Astrocyte (in vitro differentiated cells and primary cell): ENCODE measurements around the gene CYB5R2. TPM values are rescaled to one million over a fixed set of nuclear protein-coding genes. Genes with fewer than 3 reads are reported as not detected.

Source experiments
- DNase-seq: peaks from one replicate; pipeline ENCODE4 v3.0.0-alpha.2; 2010; ENCODE audit warnings: low read depth
- FAIRE-seq: peaks from 2 replicates; lab custom pipeline; 2011; peaks lifted over from hg19 to GRCh38; lab: Jason Lieb, UNC
- H2AFZ ChIP-seq: 2 replicates; pipeline ENCODE4 v1.6.0; 2012; ENCODE audit warnings: low read depth, low read length, inconsistent platforms
- H3K27ac ChIP-seq: 2 replicates; pipeline ENCODE4 v1.5.1; 2011; ENCODE audit warnings: low read depth, low read length, inconsistent platforms
- H3K27me3 ChIP-seq: 2 replicates; pipeline ENCODE4 v1.6.0; 2011; ENCODE audit warnings: low read length, inconsistent platforms; ENCODE audit not compliant: insufficient read depth
- H3K36me3 ChIP-seq: 2 replicates; pipeline ENCODE4 v1.5.1; 2011; ENCODE audit warnings: low read length, inconsistent platforms; ENCODE audit not compliant: insufficient read depth
- H3K4me1 ChIP-seq: 2 replicates; pipeline ENCODE4 v1.5.1; 2011; ENCODE audit warnings: low read length, inconsistent platforms; ENCODE audit not compliant: insufficient read depth
- H3K4me2 ChIP-seq: 2 replicates; pipeline ENCODE4 v1.6.0; 2012; ENCODE audit warnings: low read length, inconsistent platforms
- H3K4me3 ChIP-seq: 2 replicates; pipeline ENCODE4 v1.5.1; 2011; ENCODE audit warnings: low read depth, mild to moderate bottlenecking, low read length, inconsistent platforms; ENCODE audit not compliant: insufficient read depth
- H3K79me2 ChIP-seq: 2 replicates; pipeline ENCODE4 v1.6.0; 2012; ENCODE audit warnings: mild to moderate bottlenecking, low read length, inconsistent platforms; ENCODE audit not compliant: insufficient read depth
- H3K9ac ChIP-seq: 2 replicates; pipeline ENCODE4 v1.6.0; 2012; ENCODE audit warnings: mild to moderate bottlenecking, low read length, inconsistent platforms
- H3K9me3 ChIP-seq: 2 replicates; pipeline ENCODE4 v1.5.1; 2012; ENCODE audit warnings: low read depth, mild to moderate bottlenecking, low read length, inconsistent platforms; ENCODE audit not compliant: insufficient read depth
- H4K20me1 ChIP-seq: 2 replicates; pipeline ENCODE4 v1.6.0; 2012; ENCODE audit warnings: low read length, inconsistent platforms; ENCODE audit not compliant: insufficient read depth
- H3K27ac Mint-ChIP-seq: one replicate; pipeline ENCODE4 v1.8.0; 2021; ENCODE audit warnings: mild to moderate bottlenecking, mixed read lengths; ENCODE audit not compliant: unreplicated experiment
- H3K27me3 Mint-ChIP-seq: one replicate; pipeline ENCODE4 v1.8.0; 2021; ENCODE audit warnings: low read depth, mixed read lengths; ENCODE audit not compliant: unreplicated experiment
- H3K36me3 Mint-ChIP-seq: one replicate; pipeline ENCODE4 v1.8.0; 2021; ENCODE audit warnings: low read depth, mixed read lengths; ENCODE audit not compliant: unreplicated experiment
- H3K4me1 Mint-ChIP-seq: one replicate; pipeline ENCODE4 v1.8.0; 2021; ENCODE audit warnings: low read depth, mixed read lengths; ENCODE audit not compliant: unreplicated experiment
- H3K4me3 Mint-ChIP-seq: one replicate; pipeline ENCODE4 v1.8.0; 2021; ENCODE audit warnings: mild to moderate bottlenecking, moderate library complexity, mixed read lengths; ENCODE audit not compliant: unreplicated experiment
- H3K9me3 Mint-ChIP-seq: one replicate; pipeline ENCODE4 v1.8.0; 2021; ENCODE audit warnings: mild to moderate bottlenecking, mixed read lengths; ENCODE audit not compliant: unreplicated experiment
- EZH2 ChIP-seq: IDR thresholded peaks from 2 replicates; pipeline ENCODE4 v1.6.1; 2012; ENCODE audit warnings: mild to moderate bottlenecking, low read length, inconsistent platforms; ENCODE audit not compliant: insufficient read depth
- total RNA-seq: library from RNA; stranded (reverse); gene quantifications from 2 replicates; pipeline ENCODE4 v1.2.1, GENCODE V29; 2021
- TF ChIP-seq, protein P1 (sequence below): IDR thresholded peaks from 2 replicates; pipeline ENCODE4 v1.5.1; 2011; ENCODE audit warnings: low read depth, mild to moderate bottlenecking, inconsistent platforms, low read length, moderate library complexity; ENCODE audit not compliant: insufficient read depth

Gene CYB5R2
- total RNA-seq, 1 donor from 2014 or later, result 11.9 TPM

DNA sequence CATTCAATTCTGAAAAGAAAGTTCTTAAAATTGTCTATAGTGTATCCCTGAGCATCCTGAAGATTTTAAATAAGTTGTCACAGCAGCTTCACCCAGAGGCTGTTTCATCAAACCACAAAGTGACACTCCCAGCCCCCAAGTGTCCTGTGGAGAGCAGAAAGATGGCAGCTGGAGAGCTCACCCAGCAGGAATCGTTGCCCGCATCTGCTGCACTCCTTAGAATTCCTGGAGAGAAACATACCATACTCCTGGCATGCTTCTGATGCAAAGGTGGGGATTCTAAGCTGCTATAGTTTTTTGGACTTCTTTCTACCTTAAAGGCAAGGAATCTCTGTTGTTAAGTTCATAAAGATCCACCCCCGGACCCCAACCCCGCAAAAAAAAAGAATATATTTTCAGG is 13.5 kb upstream of the CYB5R2 start:
- no peaks in the 10 kb centered on the region for H3K36me3 ChIP-seq
- H3K27ac ChIP-seq, result no peak overlapping the region
- peaks cover 11% of the 10 kb centered on the region for H3K27me3 Mint-ChIP-seq
- no peak overlapping the region for H3K4me3 Mint-ChIP-seq
- no peaks in the 10 kb centered on the region for H3K9me3 ChIP-seq
- H3K27me3 ChIP-seq, result peaks cover 15% of the 10 kb centered on the region
- TF ChIP-seq, protein P1, sequence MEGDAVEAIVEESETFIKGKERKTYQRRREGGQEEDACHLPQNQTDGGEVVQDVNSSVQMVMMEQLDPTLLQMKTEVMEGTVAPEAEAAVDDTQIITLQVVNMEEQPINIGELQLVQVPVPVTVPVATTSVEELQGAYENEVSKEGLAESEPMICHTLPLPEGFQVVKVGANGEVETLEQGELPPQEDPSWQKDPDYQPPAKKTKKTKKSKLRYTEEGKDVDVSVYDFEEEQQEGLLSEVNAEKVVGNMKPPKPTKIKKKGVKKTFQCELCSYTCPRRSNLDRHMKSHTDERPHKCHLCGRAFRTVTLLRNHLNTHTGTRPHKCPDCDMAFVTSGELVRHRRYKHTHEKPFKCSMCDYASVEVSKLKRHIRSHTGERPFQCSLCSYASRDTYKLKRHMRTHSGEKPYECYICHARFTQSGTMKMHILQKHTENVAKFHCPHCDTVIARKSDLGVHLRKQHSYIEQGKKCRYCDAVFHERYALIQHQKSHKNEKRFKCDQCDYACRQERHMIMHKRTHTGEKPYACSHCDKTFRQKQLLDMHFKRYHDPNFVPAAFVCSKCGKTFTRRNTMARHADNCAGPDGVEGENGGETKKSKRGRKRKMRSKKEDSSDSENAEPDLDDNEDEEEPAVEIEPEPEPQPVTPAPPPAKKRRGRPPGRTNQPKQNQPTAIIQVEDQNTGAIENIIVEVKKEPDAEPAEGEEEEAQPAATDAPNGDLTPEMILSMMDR, result no peak
- TF ChIP-seq EZH2, result no peak
- H3K79me2 ChIP-seq, result no peaks in the 10 kb centered on the region
- no peaks in the 10 kb centered on the region for H3K4me1 ChIP-seq
- H3K4me3 ChIP-seq, result no peak overlapping the region
- H3K9ac ChIP-seq, result no peak overlapping the region
- no peak overlapping the region for H2AFZ ChIP-seq
- no peak overlapping the region for H3K4me2 ChIP-seq
- DNase-seq (no peak), FAIRE-seq (no peak)
- peaks cover 3% of the 10 kb centered on the region for H3K36me3 Mint-ChIP-seq
- H3K4me1 Mint-ChIP-seq, result no peaks in the 10 kb centered on the region
- no peak overlapping the region for H3K27ac Mint-ChIP-seq
- no peaks in the 10 kb centered on the region for H4K20me1 ChIP-seq
- no peaks in the 10 kb centered on the region for H3K9me3 Mint-ChIP-seq

DNA sequence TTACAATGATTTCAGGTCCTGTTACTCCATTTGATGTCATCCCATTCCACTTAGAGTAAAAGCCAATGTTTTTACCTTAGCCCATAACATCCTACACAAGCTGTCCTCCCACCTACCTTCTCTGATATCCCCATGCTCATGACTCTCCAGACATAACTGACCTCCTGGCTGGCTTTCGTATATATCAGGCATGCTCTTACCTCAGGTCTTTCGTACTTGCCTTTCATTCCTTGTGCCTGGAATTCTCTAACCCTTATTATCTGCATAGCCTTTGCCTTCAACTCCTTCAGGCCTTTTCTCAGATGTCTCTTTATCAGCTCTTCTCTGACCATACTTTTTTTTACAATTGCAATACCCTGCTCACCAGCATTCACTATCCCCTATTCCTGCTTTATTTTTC is 10.3 kb upstream of the CYB5R2 start:
- Histone ChIP-seq H3K27ac (no peak overlapping the region), H2AFZ (no peak overlapping the region), H3K4me1 (no peaks in the 10 kb centered on the region), H3K4me2 (no peak overlapping the region), H3K9me3 (no peaks in the 10 kb centered on the region), H3K9ac (no peak overlapping the region), H3K27me3 (peaks cover 15% of the 10 kb centered on the region), H3K36me3 (no peaks in the 10 kb centered on the region), H4K20me1 (no peaks in the 10 kb centered on the region), H3K4me3 (no peak overlapping the region), H3K79me2 (no peaks in the 10 kb centered on the region)
- Mint-ChIP-seq H3K27me3 (peaks cover 5% of the 10 kb centered on the region), H3K4me1 (no peaks in the 10 kb centered on the region), H3K9me3 (no peaks in the 10 kb centered on the region), H3K4me3 (no peak overlapping the region), H3K36me3 (peaks cover 3% of the 10 kb centered on the region), H3K27ac (no peak overlapping the region)
- TF ChIP-seq EZH2, result no peak
- TF ChIP-seq, protein P1, result no peak
- DNase-seq, result no peak
- FAIRE-seq, result no peak

DNA sequence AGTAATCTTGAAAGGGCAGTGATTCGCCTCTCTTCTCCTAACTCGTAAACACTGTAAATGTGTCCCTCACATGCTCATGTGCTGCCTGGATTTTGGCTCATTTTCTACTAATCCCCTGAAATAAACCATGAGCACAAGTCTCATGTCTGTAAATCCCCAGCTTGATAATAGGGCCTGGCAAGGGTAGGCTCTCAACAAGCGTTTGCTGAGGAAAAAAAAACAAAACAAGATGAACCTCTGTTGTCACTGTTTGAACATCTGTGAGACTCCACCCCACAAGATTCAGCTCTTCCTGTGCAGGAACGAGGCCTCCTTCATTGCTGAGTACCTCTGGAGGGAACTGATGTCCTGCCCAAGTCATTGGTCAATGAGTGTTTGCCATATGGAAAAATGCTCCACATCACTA is 4.5 kb upstream of the CYB5R2 start:
- Histone ChIP-seq H3K4me2 (peak overlapping the region; percentile 23), H3K4me3 (no peak overlapping the region)

More for the DNA sequence above, 4.5 kb upstream of the CYB5R2 start:
- Histone ChIP-seq H3K79me2 (no peaks in the 10 kb centered on the region), H3K9ac (peak overlapping the region; percentile 25), H3K27ac (peak overlapping the region; percentile 48), H3K4me1 (peaks cover 6% of the 10 kb centered on the region), H4K20me1 (no peaks in the 10 kb centered on the region), H2AFZ (peak overlapping the region; percentile 21), H3K27me3 (no peaks in the 10 kb centered on the region), H3K36me3 (no peaks in the 10 kb centered on the region), H3K9me3 (no peaks in the 10 kb centered on the region)
- no peak for TF ChIP-seq EZH2
- TF ChIP-seq, protein P1, result no peak
- no peak overlapping the region for H3K27ac Mint-ChIP-seq
- FAIRE-seq, result no peak
- peaks cover 9% of the 10 kb centered on the region for H3K27me3 Mint-ChIP-seq
- no peak for DNase-seq
- H3K9me3 Mint-ChIP-seq, result no peaks in the 10 kb centered on the region
- H3K36me3 Mint-ChIP-seq, result no peaks in the 10 kb centered on the region
- H3K4me3 Mint-ChIP-seq, result no peak overlapping the region
- peaks cover 4% of the 10 kb centered on the region for H3K4me1 Mint-ChIP-seq
